SK-N-SH (cell line): ENCODE measurements around the gene HOMER3. TPM values are rescaled to one million over a fixed set of nuclear protein-coding genes. Genes with fewer than 3 reads are reported as not detected.

Source experiments
- CTCF ChIA-PET: fragments of 300-600, 350-600 bp; formaldehyde crosslinking; extraction: SDS; loops from one replicate; lab custom pipeline; 2021; lab: Yijun Ruan, JAX
- POLR2A ChIA-PET: fragments of 350-600 bp; sonication (Branson Sonifier 250); formaldehyde crosslinking; extraction: SDS; loops from one replicate; lab custom pipeline; 2020; ENCODE audit warnings: antibody characterized with exemption, inconsistent platforms; lab: Yijun Ruan, JAX
- DNase-seq: peaks from one replicate; pipeline ENCODE4 v3.0.0; 2012
- H2AFZ ChIP-seq: fragments of 200-600 bp; sonication (generic); 2 replicates; pipeline ENCODE4 v1.8.1; 2016; ENCODE audit warnings: antibody characterized with exemption, mild to moderate bottlenecking, low read depth
- H3F3A ChIP-seq: fragments of 200-600 bp; sonication (generic); replicated peaks from 2 replicates; pipeline ENCODE3; 2016; ENCODE audit warnings: antibody characterized with exemption, mild to moderate bottlenecking; ENCODE audit not compliant: insufficient read depth
- H3K27ac ChIP-seq, 2 experiments: fragments of 200-500 bp in 1 of 2; fragments of 200-600 bp in 1 of 2; sonication (Bioruptor generic) in 1 of 2; sonication (generic), shearing (Covaris generic) in 1 of 2; 2 replicates each; pipeline versions ENCODE4 v1.5.1 to v1.6.1; 2014 to 2016; ENCODE audit warnings: low read depth in 2 of 2, inconsistent platforms in 1 of 2, low read length in 1 of 2, mild to moderate bottlenecking in 1 of 2, mixed read lengths in 1 of 2
- H3K27me3 ChIP-seq: fragments of 200-600 bp; sonication (generic), shearing (Covaris generic); 2 replicates; pipeline ENCODE4 v1.6.1; 2016; ENCODE audit warnings: mixed run types; ENCODE audit not compliant: insufficient read depth
- H3K36me3 ChIP-seq, 2 experiments: fragments of 200-500 bp in 1 of 2; fragments of 200-600 bp in 1 of 2; sonication (Bioruptor generic) in 1 of 2; sonication (generic) in 1 of 2; replicated peaks in 1 of 2; 2 replicates each; pipeline versions ENCODE3 to v1.5.1; 2014 to 2016; ENCODE audit warnings: low read length in 1 of 2, mild to moderate bottlenecking in 1 of 2; ENCODE audit not compliant: insufficient read depth in 2 of 2, control insufficient read depth in 1 of 2
- H3K4me1 ChIP-seq, 2 experiments: fragments of 200-500 bp in 1 of 2; fragments of 200-600 bp in 1 of 2; sonication (Bioruptor generic) in 1 of 2; sonication (generic), shearing (Covaris generic) in 1 of 2; 2 replicates each; pipeline versions ENCODE4 v1.5.1 to v1.6.1; 2014 to 2016; ENCODE audit warnings: low read depth in 1 of 2, low read length in 1 of 2, mixed run types in 1 of 2; ENCODE audit not compliant: insufficient read depth in 2 of 2, control insufficient read depth in 1 of 2
- H3K4me2 ChIP-seq: fragments of 200-600 bp; sonication (generic), shearing (Covaris generic); 2 replicates; pipeline ENCODE4 v1.6.1; 2017; ENCODE audit warnings: mixed run types
- H3K4me3 ChIP-seq, 2 experiments: fragments of 200-500 bp in 1 of 2; fragments of 200-600 bp in 1 of 2; sonication (Bioruptor generic) in 1 of 2; sonication (generic), shearing (Covaris generic) in 1 of 2; 2 replicates each; pipeline versions ENCODE4 v1.5.1 to v1.8.1; 2014 to 2016; ENCODE audit warnings: low read depth in 2 of 2, inconsistent platforms in 1 of 2, low read length in 1 of 2, mild to moderate bottlenecking in 1 of 2, mixed read lengths in 1 of 2, moderate library complexity in 1 of 2
- H3K79me2 ChIP-seq: fragments of 200-600 bp; sonication (generic); 2 replicates; pipeline ENCODE4 v1.8.1; 2017; ENCODE audit warnings: mild to moderate bottlenecking; ENCODE audit not compliant: insufficient read depth
- H3K9ac ChIP-seq: fragments of 200-600 bp; sonication (generic); 2 replicates; pipeline ENCODE4 v1.6.1; 2017; ENCODE audit warnings: mixed run types
- H3K9me2 ChIP-seq: fragments of 200-600 bp; sonication (generic); 2 replicates; pipeline ENCODE4 v1.6.1; 2017; ENCODE audit warnings: mixed run types
- H3K9me3 ChIP-seq: fragments of 200-600 bp; sonication (generic); 2 replicates; pipeline ENCODE4 v1.6.1; 2017; ENCODE audit warnings: mixed run types, mild to moderate bottlenecking, moderate library complexity
- H4K20me1 ChIP-seq: fragments of 200-600 bp; sonication (generic); 2 replicates; pipeline ENCODE4 v1.6.1; 2017; ENCODE audit warnings: mild to moderate bottlenecking, mixed run types; ENCODE audit not compliant: insufficient read depth
- CTCF ChIP-seq: fragments of 200-600 bp; sonication (generic); IDR thresholded peaks from 2 replicates; pipeline ENCODE4 v1.6.1; 2017; ENCODE audit warnings: antibody characterized with exemption, mild to moderate bottlenecking, moderate library complexity
- ELF1 ChIP-seq: IDR thresholded peaks from 2 replicates; pipeline ENCODE4 v1.4.0; 2012
- EP300 ChIP-seq, 2 experiments: IDR thresholded peaks; 2 replicates each; pipeline versions ENCODE4 v1.4.0 to v1.6.1; 2012; ENCODE audit warnings: borderline replicate concordance in 1 of 2, low read depth in 1 of 2, low read length in 1 of 2
- FOXJ3 ChIP-seq: sonication (generic); formaldehyde crosslinking; IDR thresholded peaks from 2 replicates; pipeline ENCODE4 v1.5.1; 2020; ENCODE audit warnings: mild to moderate bottlenecking, missing genetic modification reagents
- IRF3 ChIP-seq: fragments of 150-350 bp; IDR thresholded peaks from 2 replicates; pipeline ENCODE4 v1.6.1; 2016; ENCODE audit warnings: mild to moderate bottlenecking, low read depth, low read length
- MAX ChIP-seq: IDR thresholded peaks from 2 replicates; pipeline ENCODE4 v1.4.0; 2012; ENCODE audit warnings: low read depth
- MEF2A ChIP-seq: IDR thresholded peaks from 2 replicates; pipeline ENCODE4 v1.4.0; 2012; ENCODE audit warnings: low read depth, borderline replicate concordance
- MXI1 ChIP-seq: IDR thresholded peaks from 2 replicates; pipeline ENCODE4 v1.6.1; 2012; ENCODE audit warnings: mild to moderate bottlenecking, low read depth, low read length, improper control_type of control experiment
- NFIC ChIP-seq: IDR thresholded peaks from 2 replicates; pipeline ENCODE4 v1.4.0; 2012; ENCODE audit warnings: borderline replicate concordance
- NRF1 ChIP-seq: IDR thresholded peaks from 2 replicates; pipeline ENCODE4 v1.6.1; 2012; ENCODE audit warnings: low read depth, mild to moderate bottlenecking, low read length
- PBX3 ChIP-seq: IDR thresholded peaks from 2 replicates; pipeline ENCODE4; 2012
- POLR2AphosphoS5 ChIP-seq: IDR thresholded peaks from 2 replicates; pipeline ENCODE4 v1.6.1; 2012; ENCODE audit warnings: low read depth, low read length
- RAD21 ChIP-seq: IDR thresholded peaks from 2 replicates; pipeline ENCODE4 v1.6.1; 2012; ENCODE audit warnings: mild to moderate bottlenecking, low read length
- RCOR1 ChIP-seq: fragments of 150-350 bp; IDR thresholded peaks from 2 replicates; pipeline ENCODE4 v1.6.1; 2017; ENCODE audit warnings: antibody characterized with exemption, low read length
- REST ChIP-seq: IDR thresholded peaks from 2 replicates; pipeline ENCODE4 v1.6.1; 2012; ENCODE audit warnings: mild to moderate bottlenecking, low read depth, low read length, moderate library complexity
- YY1 ChIP-seq: IDR thresholded peaks from 2 replicates; pipeline ENCODE4 v1.4.0; 2012; ENCODE audit warnings: low read depth, mild to moderate bottlenecking
- ZBTB33 ChIP-seq: IDR thresholded peaks from 2 replicates; pipeline ENCODE4 v1.4.0; 2012; ENCODE audit warnings: low read depth, borderline replicate concordance
- WGBS: methylation state at CpG from one replicate; pipeline ENCODE4 v1.1.6; 2017; ENCODE audit warnings: low lambda C conversion rate; 5-methylcytosine and 5-hydroxymethylcytosine counted together
- polyA plus RNA-seq, 3 experiments: library from polyadenylated mRNA; depleted of rRNA; stranded (reverse); fragments of >200 nt; gene quantifications; 2 replicates each; pipeline ENCODE4 v1.2.3, GENCODE V29; 2012

The HOMER3 gene
- polyA plus RNA-seq, 1 of the 3 experiments (the other 2 are of a cell fraction): 83.0 TPM

GRCh38 chr19:18969931-18970659, 29.1 kb upstream of the HOMER3 start (continued):
- TF ChIP-seq PBX3: no peak
- TF ChIP-seq, all 33 proteins: peak for 0

- H3K4me1 ChIP-seq: peaks cover 0 to 15% of the 10 kb centered on the region in 2 experiments; a peak in 2 of 4 replicates
- no peaks in the 10 kb centered on the region for H3K36me3 ChIP-seq
- H3K27me3 ChIP-seq: no peaks in the 10 kb centered on the region
- H4K20me1 ChIP-seq: no peaks in the 10 kb centered on the region
- peaks cover 22% of the 10 kb centered on the region for H3F3A ChIP-seq
- H2AFZ ChIP-seq: no peak overlapping the region
- H3K9ac ChIP-seq: no peak overlapping the region
- ChIA-PET POLR2A (no interaction called here), CTCF (interaction anchor here (0.7 to 2.3 kb wide), 3 partner anchors 19 to 178 kb away, joined by 3 to 6 read pairs (median 3); partner anchors contain the start of gene HOMER3)
- H3K4me2 ChIP-seq: no peak overlapping the region
- 85% methylated on average over 11 of the region's 11 CpGs for WGBS
- no peaks in the 10 kb centered on the region for H3K9me2 ChIP-seq
- H3K27ac ChIP-seq: no peak overlapping the region
- no peak overlapping the region for H3K4me3 ChIP-seq
- no peaks in the 10 kb centered on the region for H3K9me3 ChIP-seq
- no peak for DNase-seq
- no peaks in the 10 kb centered on the region for H3K79me2 ChIP-seq
- TF ChIP-seq ELF1: no peak
- TF ChIP-seq RCOR1: no peak
- no peak for TF ChIP-seq MXI1
- TF ChIP-seq YY1: no peak
- TF ChIP-seq ZBTB33: no peak
- TF ChIP-seq NFIC: no peak
- TF ChIP-seq MAX: no peak
- TF ChIP-seq CTCF: no peak
- no peak for TF ChIP-seq RAD21
- TF ChIP-seq POLR2AphosphoS5: no peak
- TF ChIP-seq FOXJ3: no peak
- TF ChIP-seq MEF2A: no peak
- no peak for TF ChIP-seq EP300 (IDR thresholded peaks at IDR 0.05; ENCODE audit: borderline replicate concordance in 1 of 2, low read depth in 1 of 2, low read length in 1 of 2)
- no peak for TF ChIP-seq PBX3
- TF ChIP-seq IRF3: no peak
- no peak for TF ChIP-seq REST
- no peak for TF ChIP-seq NRF1
Observed at GRCh38 chr19:18967358-18968146, 26.5 kb upstream of the HOMER3 start.
